GM21723 (cell line): Measurements from ENCODE around the gene DHCR24.

Experiments used
- ATAC-seq: cut with Tn5 transposase; IDR thresholded peaks from one replicate; pipeline ENCODE4 v1.9.1; 2021; ENCODE audit warnings: mild to moderate bottlenecking, moderate library complexity; ENCODE audit not compliant: unreplicated experiment

DHCR24 gene

DNA sequence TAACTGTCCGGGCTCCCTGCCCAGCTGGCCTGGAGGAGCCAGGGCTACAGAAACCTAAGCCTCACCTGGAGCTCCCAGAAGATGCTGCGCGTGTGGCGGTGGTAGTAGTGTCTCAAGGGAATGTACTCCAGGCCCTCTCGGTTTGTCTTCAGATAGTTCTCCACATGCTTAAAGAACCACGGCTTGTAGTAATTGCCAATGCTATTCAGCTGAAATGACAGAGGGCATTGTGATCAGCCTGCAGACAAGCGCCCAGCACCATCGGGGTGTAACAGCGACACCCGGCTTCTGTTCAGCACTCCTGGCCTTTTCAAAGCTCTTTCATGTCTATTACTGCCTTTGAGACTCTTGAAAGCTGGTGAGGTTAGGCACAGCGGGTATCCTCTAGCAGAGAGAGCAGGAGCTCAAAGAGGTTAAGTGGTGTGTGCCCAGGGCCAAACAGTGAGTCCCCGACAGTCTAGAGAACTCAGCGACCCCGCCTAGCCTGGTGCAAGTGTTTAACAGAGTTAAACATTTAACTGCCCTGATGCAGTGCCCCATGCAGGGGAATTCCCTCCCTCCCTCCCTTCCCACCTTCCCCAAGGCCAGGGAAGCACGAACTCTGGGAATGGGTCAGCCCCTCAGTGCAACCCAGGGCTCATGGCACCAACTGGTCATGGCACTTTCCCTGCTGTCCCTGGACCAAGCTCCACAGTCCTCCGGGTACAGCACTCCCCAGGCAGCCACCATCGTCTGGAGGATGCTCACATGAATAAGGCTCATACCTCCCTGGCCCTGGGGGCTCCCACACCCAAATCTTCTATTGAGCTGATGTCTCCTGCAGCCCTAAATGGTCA is 21.5 kb downstream of the DHCR24 start:
- ATAC-seq: no peak

GRCh38 chr1:54864460-54865208 is 22.4 kb downstream of the DHCR24 start:
- ATAC-seq: no peak

- no peak for ATAC-seq
Measured at GRCh38 chr1:54863267-54863665, 23.7 kb downstream of the DHCR24 start.

DNA sequence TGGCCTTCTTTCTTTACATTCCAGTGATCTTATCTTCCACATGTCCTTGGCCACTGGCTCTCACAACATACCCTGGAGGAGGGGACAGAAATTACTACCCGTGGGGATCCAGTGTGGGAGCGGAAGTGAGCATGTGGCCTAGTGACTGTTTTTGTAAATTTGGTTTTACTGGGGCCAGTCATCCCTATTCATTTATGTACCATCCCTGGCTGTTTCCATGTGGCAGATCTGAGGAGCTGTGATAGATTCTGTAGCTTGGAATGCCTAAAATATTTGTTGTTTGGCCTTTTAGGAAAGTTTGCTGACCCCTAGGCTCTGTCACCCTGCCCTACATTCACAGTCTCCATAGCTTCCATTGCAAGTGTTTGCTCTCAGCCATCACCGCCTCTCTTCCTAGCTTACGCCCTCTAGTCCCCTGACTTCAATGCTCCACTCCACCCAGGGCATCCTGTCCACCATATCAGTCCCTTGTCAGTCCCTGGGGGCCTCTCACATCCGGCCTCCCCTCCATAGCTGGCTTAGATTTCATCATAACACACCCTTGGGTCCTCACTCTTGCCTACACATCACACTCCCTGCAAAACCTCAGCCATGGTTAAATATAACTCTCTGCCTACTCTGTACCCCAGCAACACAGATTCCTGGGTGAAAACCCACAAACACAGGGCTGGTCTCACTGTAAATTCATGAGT is 25.8 kb downstream of the DHCR24 start:
- ATAC-seq: no peak

- no peak for ATAC-seq
Measured at GRCh38 chr1:54859700-54860391, 27.1 kb downstream of the DHCR24 start.

GRCh38 chr1:54857746-54858561 is 29.0 kb downstream of the DHCR24 start:
- ATAC-seq: no peak

- ATAC-seq: no peak
Measured at GRCh38 chr1:54857141-54857540, 29.9 kb downstream of the DHCR24 start.

DNA sequence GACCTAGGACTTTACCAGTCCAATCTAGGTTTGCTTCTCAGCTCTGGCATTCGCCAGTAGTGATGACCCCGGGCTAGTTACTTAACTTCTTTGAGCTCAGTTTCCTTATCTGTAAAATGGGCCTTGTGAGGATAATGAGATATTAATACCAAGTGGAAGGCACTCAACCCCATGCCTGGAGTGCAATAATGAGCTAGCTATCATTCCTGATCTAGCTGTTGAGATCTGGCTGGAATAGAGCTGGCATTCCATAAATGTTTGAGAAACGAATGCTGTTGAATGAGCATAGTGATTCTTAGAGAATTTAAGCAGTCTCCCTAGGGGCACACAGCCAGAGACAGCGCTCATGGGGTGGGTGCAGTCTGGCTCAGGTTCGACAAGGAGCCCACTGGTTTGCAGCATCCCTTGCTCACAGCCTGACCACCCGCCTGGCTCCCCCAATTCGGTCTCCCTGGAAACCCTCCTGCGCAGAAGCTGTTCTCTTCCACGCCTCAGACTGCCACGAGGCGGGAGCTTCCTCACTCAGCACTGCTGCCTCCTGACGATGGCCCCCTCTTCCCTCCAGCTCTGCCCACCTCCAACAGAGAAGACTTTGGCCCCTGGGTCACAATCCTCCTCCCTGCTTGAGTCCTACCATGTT is 32.5 kb downstream of the DHCR24 start:
- no peak for ATAC-seq

DNA sequence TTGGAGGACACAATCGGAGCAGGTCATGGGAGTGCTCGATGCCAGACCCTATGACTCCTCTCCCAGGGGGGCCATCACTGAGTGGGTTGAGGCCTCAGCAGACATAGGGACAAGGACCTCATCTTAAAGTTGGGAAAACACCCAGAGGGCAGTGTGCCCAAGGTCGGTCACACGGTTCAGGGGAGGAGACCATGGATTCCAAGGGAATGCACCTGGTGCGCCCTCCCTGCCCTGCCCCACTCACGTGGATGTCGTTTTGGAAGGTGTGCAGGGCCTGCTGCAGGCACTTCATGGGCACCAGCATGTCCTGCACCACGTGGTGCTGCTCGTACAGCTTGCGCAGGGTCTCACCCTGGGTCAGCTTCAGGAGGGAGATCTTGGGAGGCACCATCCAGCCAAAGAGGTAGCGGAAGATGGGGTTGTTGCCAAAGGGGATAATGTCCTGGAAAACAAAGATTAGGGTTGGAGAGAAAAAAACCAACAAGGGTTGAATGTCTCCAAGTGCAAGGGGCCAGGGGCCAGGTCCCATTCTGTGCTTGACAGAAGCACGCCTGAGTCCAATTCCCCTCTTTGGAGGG is 33.1 kb downstream of the DHCR24 start:
- no peak for ATAC-seq

DNA sequence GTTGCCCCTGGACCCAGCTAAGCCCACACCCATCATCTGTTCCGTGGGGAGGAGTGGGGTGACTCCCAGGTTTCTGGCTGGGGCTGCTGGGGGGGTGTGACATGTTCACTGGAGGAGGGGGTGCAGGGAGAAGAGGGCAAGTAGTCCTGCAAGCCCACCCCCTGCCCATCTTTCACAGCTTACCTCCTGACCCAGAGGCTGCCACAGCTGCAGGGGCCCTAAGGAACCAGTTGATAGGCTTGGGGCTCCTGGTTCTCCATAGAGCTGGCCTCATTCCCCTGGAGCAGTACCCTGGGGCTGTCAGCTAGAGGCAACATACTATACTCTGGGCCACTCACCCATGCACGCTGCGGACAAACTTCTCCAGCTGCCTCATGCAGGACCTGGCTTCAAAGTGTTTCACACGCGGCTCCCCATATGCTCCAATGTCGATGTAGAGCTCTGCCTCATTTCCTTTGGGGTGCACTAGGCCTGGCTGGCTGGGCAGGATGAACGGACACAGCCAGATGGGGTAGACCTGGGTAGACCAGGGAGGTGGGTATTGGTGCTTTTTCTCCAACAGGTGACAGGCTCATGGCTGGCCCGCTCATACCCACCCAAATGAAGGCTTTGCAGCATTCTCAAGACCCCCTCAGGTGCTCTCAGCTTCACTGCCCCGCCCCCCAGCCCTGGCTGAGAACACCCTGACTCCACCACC is 33.8 kb downstream of the DHCR24 start:
- ATAC-seq: no peak

DNA sequence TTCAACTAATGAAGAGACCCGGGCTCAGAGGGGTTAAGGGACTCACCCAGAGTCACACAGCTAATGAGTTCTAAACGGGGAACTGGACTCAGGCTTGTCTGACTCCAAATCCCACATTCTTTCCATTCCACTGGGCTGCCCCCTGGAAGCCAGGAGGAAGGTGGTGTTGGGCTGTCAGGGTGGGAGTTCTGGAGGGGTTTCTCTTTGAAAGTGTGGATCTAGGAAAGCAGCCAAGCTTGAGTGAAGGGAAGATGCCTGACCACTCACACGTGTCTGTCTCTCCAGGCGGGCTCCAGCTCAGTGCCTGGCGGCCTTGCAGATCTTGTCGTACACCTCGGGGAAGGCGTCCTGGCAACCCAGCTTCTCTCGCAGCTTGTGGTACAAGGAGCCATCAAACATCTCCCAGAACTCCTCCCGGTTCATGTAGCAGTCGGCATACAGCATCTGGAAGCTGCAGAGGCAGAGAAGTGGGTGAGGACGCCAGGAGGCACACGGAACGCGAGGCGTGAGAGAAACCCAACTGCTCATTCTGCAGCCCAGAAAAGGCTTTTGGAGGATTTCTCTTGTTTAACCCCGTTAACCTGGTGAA is 35.0 kb downstream of the DHCR24 start:
- no peak for ATAC-seq

DNA sequence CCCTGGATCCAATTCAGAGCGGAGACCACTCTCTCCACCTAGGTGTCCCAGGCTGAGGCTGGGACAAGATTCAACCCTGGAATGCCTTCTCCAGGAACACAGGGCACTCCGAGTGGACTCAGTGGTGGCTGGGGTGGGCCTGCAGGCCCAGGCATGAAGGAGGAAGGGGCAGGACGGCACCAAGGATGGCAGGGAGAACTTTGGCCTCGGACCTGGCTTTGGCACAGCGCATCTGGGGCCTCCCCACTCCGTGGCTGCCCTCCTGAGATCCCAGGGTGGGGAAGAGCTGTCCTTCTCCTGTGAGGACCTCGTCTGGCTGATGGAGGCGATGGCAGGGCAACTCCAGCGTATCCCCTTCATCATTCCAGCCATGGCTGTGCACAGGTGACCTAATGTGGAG is 35.6 kb downstream of the DHCR24 start:
- no peak for ATAC-seq

- ATAC-seq: no peak
Measured at GRCh38 chr1:54850737-54851136, 36.3 kb downstream of the DHCR24 start.

DNA sequence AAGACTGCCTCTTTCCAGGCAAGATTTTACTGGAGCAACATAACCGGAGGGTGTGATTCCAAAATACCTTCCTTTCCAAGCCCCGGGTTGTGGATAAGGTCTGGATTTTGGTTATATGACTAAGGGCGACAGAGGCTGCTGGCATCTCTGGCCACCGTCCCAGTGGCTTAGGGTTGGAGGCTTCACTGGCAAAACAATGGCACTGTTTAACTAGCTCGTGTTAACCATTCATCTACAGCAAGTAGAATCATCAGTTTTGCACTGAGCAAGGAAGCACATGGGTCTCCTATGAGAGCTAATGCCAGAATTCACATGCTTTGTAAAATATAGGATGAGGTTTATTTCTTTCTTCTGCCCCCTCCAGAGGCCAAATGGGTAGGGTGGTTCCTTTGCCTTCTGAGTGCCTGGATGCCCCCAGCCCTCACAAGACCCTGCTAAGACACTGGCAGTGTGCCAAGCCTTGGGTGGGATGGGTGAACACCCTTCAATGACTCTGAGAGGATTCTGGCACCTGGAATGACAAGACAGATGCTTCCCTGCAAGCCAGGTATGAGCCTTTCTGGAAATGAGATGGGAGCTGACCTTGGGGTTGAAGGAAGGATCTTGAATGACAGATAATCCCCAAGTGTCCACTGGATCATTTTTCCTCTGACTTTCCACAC is 36.8 kb downstream of the DHCR24 start:
- no peak for ATAC-seq

DNA sequence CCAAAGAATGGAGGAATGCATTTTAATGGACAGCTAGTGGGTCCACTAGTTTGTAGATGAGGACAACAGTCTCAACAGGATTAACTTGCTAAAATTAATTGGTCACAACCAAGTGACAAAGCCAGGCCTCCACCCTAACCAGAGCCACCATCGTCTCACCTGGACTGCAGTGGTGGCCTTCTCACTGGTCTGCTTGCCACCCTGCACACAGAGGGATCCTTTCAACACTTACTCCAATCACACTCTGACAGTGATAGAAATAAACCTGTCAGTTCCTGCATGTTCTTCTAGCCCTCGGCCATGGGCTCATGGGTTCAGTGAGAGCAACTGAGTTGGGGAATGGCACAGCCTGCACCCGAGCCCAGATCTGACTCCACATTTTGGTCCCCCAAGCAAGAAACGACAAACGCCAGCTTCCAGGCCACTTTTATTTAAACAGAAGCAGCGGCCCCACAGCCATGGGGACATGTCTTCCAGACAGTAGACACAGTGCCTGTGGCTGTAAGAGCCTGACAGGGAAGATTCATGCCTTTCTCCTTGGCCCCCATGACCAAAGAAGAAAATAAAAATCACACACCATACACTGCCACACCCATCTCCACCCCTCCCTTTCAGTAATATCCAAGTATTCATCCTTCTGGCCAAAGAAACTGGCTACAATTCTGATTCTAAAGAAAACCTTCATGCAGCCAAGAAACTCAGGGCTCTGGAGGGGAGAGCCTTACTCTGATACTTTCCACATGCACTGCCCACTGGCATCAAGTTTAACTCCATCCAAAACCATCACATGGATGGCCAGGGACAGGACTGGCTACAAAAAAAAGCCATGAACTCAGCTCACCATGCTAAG is 37.6 kb downstream of the DHCR24 start:
- ATAC-seq: no peak

GRCh38 chr1:54848134-54848948 is 38.7 kb downstream of the DHCR24 start:
- ATAC-seq: no peak
